B cell (primary cell): Measurements from ENCODE around the gene IGLL5. TPM values are rescaled to one million over a fixed set of nuclear protein-coding genes. Genes with fewer than 3 reads are reported as not detected.

Experiments
- ATAC-seq: fragments of 200-7000 bp; cut with Tn5 transposase; one replicate; pipeline ENCODE4 v1.10.0; 2021; ENCODE audit warnings: low read depth, mild to moderate bottlenecking, moderate number of reproducible peaks, moderate library complexity
- CTCF ChIA-PET: fragments of 350-600 bp; sonication (Branson Sonifier 250); formaldehyde crosslinking; loops from one replicate; lab custom pipeline; 2021; ENCODE audit warnings: antibody characterized with exemption, inconsistent platforms; lab: Charles Lee
- POLR2A ChIA-PET: fragments of 350-600 bp; sonication (Branson Sonifier 250); formaldehyde crosslinking; loops from one replicate; lab custom pipeline; 2021; ENCODE audit warnings: antibody characterized with exemption; lab: Charles Lee
- DNase-seq: peaks from one replicate; pipeline ENCODE4 v3.0.0; 2013
- H2AFZ ChIP-seq: 2 replicates; pipeline ENCODE4 v1.6.1; 2012; ENCODE audit warnings: mild to moderate bottlenecking, low read depth, low read length; ENCODE audit not compliant: insufficient read depth, poor library complexity, severe bottlenecking
- H3K27ac ChIP-seq, 2 donors: 1 replicate in 1 of 2; 2 replicates in 1 of 2; pipeline ENCODE4 v1.5.1; 2012 to 2013; ENCODE audit warnings: low read length in 2 of 2, mild to moderate bottlenecking in 2 of 2, moderate library complexity in 1 of 2
- H3K27me3 ChIP-seq, 4 experiments: fragments of 200-600 bp in 1 of 4; sonication (generic) in 1 of 4; replicated peaks in 1 of 4; 1 replicate in 2 of 4; 2 replicates in 2 of 4; pipeline versions ENCODE4 v1.6.1 to v1.7.0; 2013 to 2016; ENCODE audit warnings: low read length in 3 of 4, mild to moderate bottlenecking in 2 of 4, mixed read lengths in 1 of 4, moderate library complexity in 1 of 4; ENCODE audit not compliant: insufficient read depth in 4 of 4, control insufficient read depth in 3 of 4; ENCODE audit errors: control extremely low read depth in 1 of 4
- H3K36me3 ChIP-seq, 2 experiments: replicated peaks in 1 of 2; 1 replicate in 1 of 2; 2 replicates in 1 of 2; pipeline versions ENCODE4 v1.6.1 to v1.7.1; 2013; ENCODE audit warnings: low read length in 1 of 2; ENCODE audit not compliant: insufficient read depth in 2 of 2, control insufficient read depth in 1 of 2; ENCODE audit errors: control extremely low read depth in 1 of 2, extremely low read depth in 1 of 2
- H3K4me1 ChIP-seq, 2 donors: fragments of 200-600 bp in 1 of 2; sonication (generic) in 1 of 2; 1 replicate in 1 of 2; 2 replicates in 1 of 2; pipeline versions ENCODE4 v1.5.1 to v1.6.1; 2013 to 2017; ENCODE audit warnings: low read length in 2 of 2; ENCODE audit not compliant: control insufficient read depth in 2 of 2, insufficient read depth in 2 of 2
- H3K4me2 ChIP-seq: replicated peaks from 2 replicates; pipeline ENCODE3; 2012; ENCODE audit warnings: mild to moderate bottlenecking, low read depth, low read length; ENCODE audit not compliant: poor library complexity, severe bottlenecking
- H3K4me3 ChIP-seq, 5 experiments: fragments of 200-600 bp in 1 of 5; sonication (generic) in 1 of 5; 1 replicate in 3 of 5; 2 replicates in 2 of 5; pipeline versions ENCODE4 v1.5.1 to v1.7.0; 2011 to 2016; ENCODE audit warnings: low read length in 4 of 5, mild to moderate bottlenecking in 4 of 5, low read depth in 2 of 5, control low read depth in 1 of 5, moderate library complexity in 1 of 5; ENCODE audit not compliant: insufficient read depth in 1 of 5; ENCODE audit errors: control extremely low read depth in 1 of 5, extremely low read depth in 1 of 5
- H3K79me2 ChIP-seq: fragments of 200-600 bp; sonication (generic); one replicate; pipeline ENCODE4 v1.6.0; 2016; ENCODE audit warnings: low read length; ENCODE audit not compliant: control insufficient read depth, insufficient read depth
- H3K9ac ChIP-seq: fragments of 200-600 bp; sonication (generic); 2 replicates; pipeline ENCODE4 v1.6.1; 2017; ENCODE audit warnings: mild to moderate bottlenecking, low read length, moderate library complexity
- H3K9me3 ChIP-seq, 3 donors: one replicate each; pipeline versions ENCODE4 v1.6.1 to v1.7.1; 2013; ENCODE audit warnings: low read length in 2 of 3; ENCODE audit not compliant: control insufficient read depth in 2 of 3, insufficient read depth in 1 of 3; ENCODE audit errors: control extremely low read depth in 1 of 3
- H4K20me1 ChIP-seq: 2 replicates; pipeline ENCODE4 v1.6.0; 2012; ENCODE audit warnings: mild to moderate bottlenecking, low read length; ENCODE audit not compliant: insufficient read depth, control insufficient read depth, poor library complexity, severe bottlenecking
- H3K27ac Mint-ChIP-seq: one replicate; pipeline ENCODE4 v1.8.0; 2021; ENCODE audit warnings: mixed read lengths
- H3K27me3 Mint-ChIP-seq: one replicate; pipeline ENCODE4 v1.8.0; 2021; ENCODE audit warnings: mixed read lengths
- H3K4me1 Mint-ChIP-seq: one replicate; pipeline ENCODE4 v1.8.0; 2021; ENCODE audit warnings: mixed read lengths
- H3K4me3 Mint-ChIP-seq: one replicate; pipeline ENCODE4 v1.8.0; 2021; ENCODE audit warnings: mixed read lengths
- H3K9me3 Mint-ChIP-seq: one replicate; pipeline ENCODE4 v1.8.0; 2022; ENCODE audit warnings: mixed read lengths; ENCODE audit not compliant: insufficient read depth
- CTCF ChIP-seq: fragments of 200-600 bp; IDR thresholded peaks from one replicate; pipeline ENCODE4 v1.8.0; 2022; ENCODE audit warnings: antibody characterized with exemption, mild to moderate bottlenecking
- EZH2 ChIP-seq: IDR thresholded peaks from 2 replicates; pipeline ENCODE4 v1.6.1; 2012; ENCODE audit warnings: borderline replicate concordance, low read depth, mild to moderate bottlenecking, moderate library complexity, low read length; ENCODE audit not compliant: insufficient read depth, poor library complexity, severe bottlenecking
- WGBS: methylation state at CpG from one replicate; pipeline ENCODE4 v1.1.5; 2013; ENCODE audit warnings: missing lambda C conversion rate; ENCODE audit not compliant: insufficient coverage; 5-methylcytosine and 5-hydroxymethylcytosine counted together
- intact Hi-C: fragments of 100-400 bp; cut with micrococcal nuclease; formaldehyde crosslinking; loops from one replicate; pipeline ENCODE4 v1.10.0; 2022
- polyA plus RNA-seq: library from polyadenylated mRNA; depleted of rRNA; stranded (reverse); fragments of >200 nt; gene quantifications from 2 replicates; pipeline ENCODE4 v1.2.3, GENCODE V29; 2012
- total RNA-seq, 2 donors: library from RNA; stranded (reverse); fragments of 120-200 nt in 1 of 2; gene quantifications; 1 replicate in 1 of 2; 2 replicates in 1 of 2; pipeline versions ENCODE4 v1.2.3 to v1.2.4, GENCODE V29; 2013 to 2022

The IGLL5 gene
- total and polyA plus RNA-seq, 2 donors (not counting 1 experiment from before 2014, with no cell fraction given), result 39.8 to 365 TPM

GRCh38 chr22:22857607-22858558, 29.7 kb upstream of the IGLL5 start:
- Histone ChIP-seq H3K4me3 (no peak overlapping the region), H3K9me3 (peaks cover 0 to 29% (median 1%) of the 10 kb centered on the region in 3 donors), H3K36me3 (no peaks in the 10 kb centered on the region), H4K20me1 (no peaks in the 10 kb centered on the region), H3K9ac (no peak overlapping the region), H3K79me2 (no peaks in the 10 kb centered on the region), H3K27me3 (no peaks in the 10 kb centered on the region), H3K27ac (no peak overlapping the region), H2AFZ (no peak overlapping the region), H3K4me2 (peak overlapping the region; percentile 34), H3K4me1 (peaks cover 35 to 39% of the 10 kb centered on the region in 2 donors)
- H3K4me3 Mint-ChIP-seq, result peak overlapping the region; percentile 55
- no peak for DNase-seq
- intact Hi-C loops, result no loop called here
- H3K4me1 Mint-ChIP-seq, result peaks cover 35% of the 10 kb centered on the region
- H3K27ac Mint-ChIP-seq, result no peak overlapping the region
- peak; percentile 62 for ATAC-seq
- peaks cover 9% of the 10 kb centered on the region for H3K27me3 Mint-ChIP-seq
- 28% methylated on average over 5 of the region's 9 CpGs for WGBS
- POLR2A ChIA-PET, result no interaction called here
- CTCF ChIA-PET, result interaction anchor here (0.6 to 15.0 kb wide), 14 partner anchors 8 to 315 kb away, joined by 3 to 412 read pairs (median 6); partner anchors contain the start of gene IGLL5
- H3K9me3 Mint-ChIP-seq, result no peaks in the 10 kb centered on the region
- TF ChIP-seq EZH2, result no peak
- no peak for TF ChIP-seq CTCF

GRCh38 chr22:22858559-22858937, 29.1 kb upstream of the IGLL5 start:
- POLR2A ChIA-PET, result no interaction called here
- no peak overlapping the region for H2AFZ ChIP-seq
- Mint-ChIP-seq H3K9me3 (no peaks in the 10 kb centered on the region), H3K4me3 (no peak overlapping the region), H3K4me1 (peaks cover 39% of the 10 kb centered on the region), H3K27me3 (peaks cover 7% of the 10 kb centered on the region), H3K27ac (no peak overlapping the region)
- peaks cover 0 to 29% (median 1%) of the 10 kb centered on the region in 3 donors for H3K9me3 ChIP-seq
- H3K4me1 ChIP-seq, result peaks cover 35 to 39% of the 10 kb centered on the region in 2 donors
- no peak overlapping the region for H3K9ac ChIP-seq
- H3K27ac ChIP-seq, result no peak overlapping the region
- intact Hi-C loops, result no loop called here
- H3K4me3 ChIP-seq, result no peak overlapping the region
- TF ChIP-seq CTCF (no peak), EZH2 (no peak)
- ATAC-seq (no peak), DNase-seq (no peak)
- peak overlapping the region; percentile 34 for H3K4me2 ChIP-seq
- no peaks in the 10 kb centered on the region for H4K20me1 ChIP-seq
- H3K27me3 ChIP-seq, result no peaks in the 10 kb centered on the region
- CTCF ChIA-PET, result interaction anchor here (0.5 to 15.0 kb wide), 11 partner anchors 10 to 529 kb away, joined by 3 to 412 read pairs (median 6); partner anchors contain the start of gene IGLL5
- no peaks in the 10 kb centered on the region for H3K79me2 ChIP-seq
- H3K36me3 ChIP-seq, result no peaks in the 10 kb centered on the region
- no CpG with 5 or more reads among the region's 2 CpGs for WGBS
